Endothelial cell of umbilical vein (primary cell): ENCODE results near the gene POLR2B. TPM values are rescaled to one million over a fixed set of nuclear protein-coding genes. Genes with fewer than 3 reads are reported as not detected.
A peak's percentile ranks its signal among the peaks of the same experiment; 100 is the strongest.

Source experiments
- BruUV-seq: library from RNA; stranded (reverse); fragments of 400-500 nt; replicated peaks from 2 replicates; lab custom pipeline; 2021; lab: Mats Ljungman, UMichigan
- CTCF ChIA-PET: fragments of 300-600, 350-600 bp; sonication (Branson Sonifier 250); formaldehyde crosslinking; loops from one replicate; lab custom pipeline; 2021; ENCODE audit warnings: antibody characterized with exemption, inconsistent platforms; lab: Charles Lee
- POLR2A ChIA-PET: fragments of 300-600, 350-600 bp; sonication (Branson Sonifier 250); formaldehyde crosslinking; loops from one replicate; lab custom pipeline; 2021; ENCODE audit warnings: antibody characterized with exemption, inconsistent platforms; lab: Charles Lee
- DNase-seq: peaks from one replicate; pipeline ENCODE4 v3.0.0-alpha.2; 2011; ENCODE audit warnings: low read depth, low spot score
- FAIRE-seq: peaks from 2 replicates; lab custom pipeline; 2011; peaks lifted over from hg19 to GRCh38; lab: Jason Lieb, UNC
- H2AFZ ChIP-seq: 2 replicates; pipeline ENCODE4 v1.6.0; 2012; ENCODE audit warnings: low read depth, low read length, control low read depth, inconsistent platforms
- H3K27ac ChIP-seq: 2 replicates; pipeline ENCODE4 v1.5.1; 2011; ENCODE audit warnings: low read depth, mild to moderate bottlenecking, control low read depth, low read length, moderate library complexity; ENCODE audit not compliant: insufficient read depth
- H3K27me3 ChIP-seq, 2 experiments: 2 replicates each; pipeline versions ENCODE4 v1.6.0 to v1.6.1; 2011; ENCODE audit warnings: low read length in 2 of 2, mixed read lengths in 1 of 2; ENCODE audit not compliant: control insufficient read depth in 2 of 2, insufficient read depth in 2 of 2
- H3K36me3 ChIP-seq, 2 experiments: 2 replicates in 1 of 2; 3 replicates in 1 of 2; pipeline ENCODE4 v1.5.1; 2011; ENCODE audit warnings: low read length in 2 of 2, mild to moderate bottlenecking in 1 of 2, moderate library complexity in 1 of 2; ENCODE audit not compliant: control insufficient read depth in 2 of 2, insufficient read depth in 2 of 2; ENCODE audit errors: extremely low read depth in 1 of 2
- H3K4me1 ChIP-seq: 3 replicates; pipeline ENCODE4 v1.5.1; 2011; ENCODE audit warnings: mild to moderate bottlenecking, low read length; ENCODE audit not compliant: control insufficient read depth, insufficient read depth; ENCODE audit errors: extremely low read depth
- H3K4me2 ChIP-seq: 2 replicates; pipeline ENCODE4 v1.6.1; 2011; ENCODE audit warnings: low read length, control low read depth, mixed read lengths; ENCODE audit not compliant: insufficient read depth
- H3K4me3 ChIP-seq, 3 experiments: fragments of 200-600 bp in 1 of 3; sonication (generic), shearing (Covaris generic) in 1 of 3; replicated peaks in 1 of 3; 2 replicates each; pipeline ENCODE4 v1.5.1; 2011 to 2016; ENCODE audit warnings: control low read depth in 3 of 3, low read length in 3 of 3, mild to moderate bottlenecking in 2 of 3, inconsistent platforms in 1 of 3, low read depth in 1 of 3, moderate library complexity in 1 of 3; ENCODE audit not compliant: insufficient read depth in 1 of 3
- H3K79me2 ChIP-seq: 2 replicates; pipeline ENCODE4 v1.6.0; 2012; ENCODE audit warnings: low read length, inconsistent platforms; ENCODE audit not compliant: control insufficient read depth, insufficient read depth
- H3K9ac ChIP-seq: replicated peaks from 2 replicates; pipeline ENCODE3; 2011; ENCODE audit warnings: low read length, control low read depth; ENCODE audit not compliant: insufficient read depth; ENCODE audit errors: extremely low read depth
- H3K9me1 ChIP-seq: replicated peaks from 3 replicates; pipeline ENCODE4 v1.6.0; 2011; ENCODE audit warnings: mild to moderate bottlenecking, low read length; ENCODE audit not compliant: control insufficient read depth, insufficient read depth; ENCODE audit errors: extremely low read depth
- H3K9me3 ChIP-seq: replicated peaks from 2 replicates; pipeline ENCODE4 v1.5.1; 2012; ENCODE audit warnings: low read length, inconsistent platforms; ENCODE audit not compliant: control insufficient read depth, insufficient read depth
- H4K20me1 ChIP-seq: replicated peaks from 2 replicates; pipeline ENCODE3; 2011; ENCODE audit warnings: mild to moderate bottlenecking, low read length; ENCODE audit not compliant: control insufficient read depth, insufficient read depth; ENCODE audit errors: extremely low read depth
- EZH2 ChIP-seq: IDR thresholded peaks from 2 replicates; pipeline ENCODE4 v1.6.1; 2012; ENCODE audit warnings: borderline replicate concordance, low read depth, mild to moderate bottlenecking, moderate library complexity, low read length, inconsistent platforms; ENCODE audit not compliant: severe bottlenecking
- FOS ChIP-seq: IDR thresholded peaks from 2 replicates; pipeline ENCODE4 v1.6.1; 2011; ENCODE audit warnings: mild to moderate bottlenecking, low read length, moderate library complexity, borderline replicate concordance; ENCODE audit not compliant: insufficient read depth
- GATA2 ChIP-seq: IDR thresholded peaks from 2 replicates; pipeline ENCODE4 v1.7.0; 2011; ENCODE audit warnings: low read depth, mild to moderate bottlenecking, moderate library complexity, mixed read lengths, low read length; ENCODE audit not compliant: insufficient read length, insufficient read depth
- JUN ChIP-seq: IDR thresholded peaks from 2 replicates; pipeline ENCODE4 v1.6.1; 2011; ENCODE audit warnings: borderline replicate concordance, low read depth; ENCODE audit not compliant: insufficient read length, insufficient read depth
- MYC ChIP-seq: IDR thresholded peaks from one replicate; pipeline ENCODE4 v1.6.1; 2011; ENCODE audit warnings: mild to moderate bottlenecking, low read depth, low read length
- POLR2A ChIP-seq: IDR thresholded peaks from 2 replicates; pipeline ENCODE4 v1.6.1; 2012; ENCODE audit warnings: low read depth, mild to moderate bottlenecking, control low read depth, low read length
- POLR2AphosphoS5 ChIP-seq: IDR thresholded peaks from 2 replicates; pipeline ENCODE4 v1.6.1; 2012; ENCODE audit warnings: low read depth, mild to moderate bottlenecking, control low read depth, low read length, moderate library complexity; ENCODE audit not compliant: insufficient read depth
- dilution Hi-C: fragments of 300-500 bp; cut with MboI; formaldehyde crosslinking; loops from one replicate; pipeline ENCODE4 v1.15.0; 2019; ENCODE audit warnings: low sequenced_read_pairs; ENCODE audit not compliant: extremely low pct_ligation_motif_present
- intact Hi-C: fragments of 100-400 bp; cut with micrococcal nuclease; formaldehyde crosslinking; loops from one replicate; pipeline ENCODE4 v1.10.0; 2022
- polyA plus RNA-seq, 4 experiments: library from polyadenylated mRNA; depleted of rRNA in 3 of 4; stranded (reverse) in 3 of 4; unstranded in 1 of 4; fragments of >200 nt; gene quantifications; 2 replicates each; pipeline versions ENCODE4 v1.2.1 to v1.2.3, GENCODE V29; 2011 to 2012; ENCODE audit warnings: missing spikeins in 1 of 4
- total RNA-seq: library from RNA; stranded (reverse); gene quantifications from 2 replicates; pipeline ENCODE4 v1.2.3, GENCODE V29; 2021
- TF ChIP-seq, protein P1 (sequence below), 2 donors: IDR thresholded peaks; 1 replicate in 1 of 2; 2 replicates in 1 of 2; pipeline ENCODE4 v1.5.1; 2011; ENCODE audit warnings: low read length in 2 of 2, mild to moderate bottlenecking in 2 of 2, moderate library complexity in 2 of 2, control low read depth in 1 of 2, inconsistent platforms in 1 of 2, low read depth in 1 of 2; ENCODE audit not compliant: insufficient read depth in 1 of 2; ENCODE audit errors: extremely low read depth in 1 of 2
- TF ChIP-seq, protein P2 (sequence below): IDR thresholded peaks from 2 replicates; pipeline ENCODE4 v1.6.1; 2011; ENCODE audit not compliant: insufficient read depth, insufficient read length

The POLR2B gene
- total and polyA plus RNA-seq, 2 donors (not counting 3 experiments of a cell fraction or from before 2014, with no cell fraction given) = 75.5 to 148 TPM

DNA sequence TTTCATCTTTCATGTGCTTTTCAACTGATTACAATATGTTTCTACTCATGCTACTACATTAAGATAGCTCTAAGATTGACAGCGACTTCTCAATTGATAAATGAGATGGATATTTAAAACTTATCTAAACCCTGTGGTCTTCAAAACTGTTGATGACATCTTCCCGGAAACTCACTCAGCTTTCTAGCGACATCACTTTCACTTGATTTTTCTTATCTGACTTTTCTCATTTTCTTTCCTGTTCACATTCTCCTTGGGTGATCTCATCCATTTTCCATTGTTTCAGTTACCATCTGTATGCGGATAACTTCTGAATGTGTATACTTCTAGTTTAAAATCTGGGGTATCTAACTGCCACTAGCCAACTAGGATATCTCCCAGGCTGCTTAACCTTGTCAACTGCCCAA lies 3.1 kb downstream of the POLR2B start:
- peaks cover 82% of the 10 kb centered on the region for H3K79me2 ChIP-seq
- H3K9me1 ChIP-seq = no peaks in the 10 kb centered on the region
- H3K36me3 ChIP-seq = peaks cover 3 to 8% of the 10 kb centered on the region in 2 experiments
- H3K9ac ChIP-seq = peak overlapping the region; percentile 97
- peak; percentile 93 for DNase-seq
- ChIA-PET CTCF (interaction anchor here (1.0 to 1.2 kb wide), 2 partner anchors 10 to 14 kb away, joined by 3 to 4 read pairs; no protein-coding TSS in a partner anchor), POLR2A (interaction anchor here (0.6 to 1.4 kb wide), 3 partner anchors 14 to 127 kb away, joined by 3 to 4 read pairs (median 4); no protein-coding TSS in a partner anchor)
- H3K9me3 ChIP-seq = no peaks in the 10 kb centered on the region
- H3K4me2 ChIP-seq = peak overlapping the region; percentile 95
- H3K4me3 ChIP-seq = peak overlapping the region in 2 of 3 experiments; percentile 19 to 67
- H2AFZ ChIP-seq = no peak overlapping the region
- no TSS peak for BruUV-seq
- H4K20me1 ChIP-seq = no peaks in the 10 kb centered on the region
- peak; percentile 82 for FAIRE-seq
- intact Hi-C loops (loop anchor here (1.0 kb wide), 1 partner anchor 39 kb away; no protein-coding TSS in a partner anchor), dilution Hi-C loops (no loop called here)
- peak overlapping the region; percentile 100 for H3K27ac ChIP-seq
- TF ChIP-seq JUN = peak; percentile 95
- no peak for TF ChIP-seq MYC
- TF ChIP-seq, protein P1, sequence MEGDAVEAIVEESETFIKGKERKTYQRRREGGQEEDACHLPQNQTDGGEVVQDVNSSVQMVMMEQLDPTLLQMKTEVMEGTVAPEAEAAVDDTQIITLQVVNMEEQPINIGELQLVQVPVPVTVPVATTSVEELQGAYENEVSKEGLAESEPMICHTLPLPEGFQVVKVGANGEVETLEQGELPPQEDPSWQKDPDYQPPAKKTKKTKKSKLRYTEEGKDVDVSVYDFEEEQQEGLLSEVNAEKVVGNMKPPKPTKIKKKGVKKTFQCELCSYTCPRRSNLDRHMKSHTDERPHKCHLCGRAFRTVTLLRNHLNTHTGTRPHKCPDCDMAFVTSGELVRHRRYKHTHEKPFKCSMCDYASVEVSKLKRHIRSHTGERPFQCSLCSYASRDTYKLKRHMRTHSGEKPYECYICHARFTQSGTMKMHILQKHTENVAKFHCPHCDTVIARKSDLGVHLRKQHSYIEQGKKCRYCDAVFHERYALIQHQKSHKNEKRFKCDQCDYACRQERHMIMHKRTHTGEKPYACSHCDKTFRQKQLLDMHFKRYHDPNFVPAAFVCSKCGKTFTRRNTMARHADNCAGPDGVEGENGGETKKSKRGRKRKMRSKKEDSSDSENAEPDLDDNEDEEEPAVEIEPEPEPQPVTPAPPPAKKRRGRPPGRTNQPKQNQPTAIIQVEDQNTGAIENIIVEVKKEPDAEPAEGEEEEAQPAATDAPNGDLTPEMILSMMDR (IDR thresholded peaks at IDR 0.05; ENCODE audit: extremely low read depth in 1 of 2, insufficient read depth in 1 of 2, low read depth in 1 of 2, low read length in 2 of 2) = no peak
- TF ChIP-seq GATA2 = peak; percentile 85
- TF ChIP-seq POLR2AphosphoS5 = peak; percentile 70
- TF ChIP-seq, protein P2, sequence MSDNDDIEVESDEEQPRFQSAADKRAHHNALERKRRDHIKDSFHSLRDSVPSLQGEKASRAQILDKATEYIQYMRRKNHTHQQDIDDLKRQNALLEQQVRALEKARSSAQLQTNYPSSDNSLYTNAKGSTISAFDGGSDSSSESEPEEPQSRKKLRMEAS = no peak
- TF ChIP-seq POLR2A = peak; percentile 40
- TF ChIP-seq EZH2 = no peak
- TF ChIP-seq FOS = peak; percentile 73
- no peaks in the 10 kb centered on the region for H3K27me3 ChIP-seq
- peaks cover 34% of the 10 kb centered on the region for H3K4me1 ChIP-seq
